HUDEP-2 (cell line): ENCODE data around the gene MDGA2.

Experiments used
- DNase-seq, 76 experiments: peaks; one replicate each; lab custom pipeline; 2025; ENCODE audit not compliant: unreplicated experiment in 76 of 76; lab: John Stamatoyannopoulos, UW

The MDGA2 gene

GRCh38 chr14:47509957-47510356 is 165.4 kb downstream of the MDGA2 start:
- no peak for DNase-seq

GRCh38 chr14:47507861-47508260 is 167.5 kb downstream of the MDGA2 start:
- DNase-seq, result no peak

GRCh38 chr14:47500369-47500768 is 175.0 kb downstream of the MDGA2 start:
- no peak for DNase-seq

- DNase-seq, result no peak
Measured at GRCh38 chr14:47490766-47491165, 184.6 kb downstream of the MDGA2 start.

GRCh38 chr14:47490353-47490752 is 185.1 kb downstream of the MDGA2 start:
- no peak for DNase-seq

GRCh38 chr14:47485421-47485820 is 190.0 kb downstream of the MDGA2 start:
- no peak for DNase-seq

GRCh38 chr14:47483449-47483848 is 192.0 kb downstream of the MDGA2 start:
- DNase-seq, result no peak

- no peak for DNase-seq
Measured at GRCh38 chr14:47471075-47471474, 204.3 kb downstream of the MDGA2 start.

GRCh38 chr14:47466916-47467315 is 208.5 kb downstream of the MDGA2 start:
- no peak for DNase-seq

- DNase-seq, result no peak
Measured at GRCh38 chr14:47454025-47454424, 221.4 kb downstream of the MDGA2 start.

GRCh38 chr14:47447076-47447475 is 228.3 kb downstream of the MDGA2 start:
- no peak for DNase-seq

GRCh38 chr14:47442211-47442610 is 233.2 kb downstream of the MDGA2 start:
- DNase-seq, result no peak

- no peak for DNase-seq
Measured at GRCh38 chr14:47439953-47440352, 235.5 kb downstream of the MDGA2 start.

GRCh38 chr14:47438650-47439140 is 236.7 kb downstream of the MDGA2 start:
- DNase-seq, result no peak

GRCh38 chr14:47435331-47435965 is 240.0 kb downstream of the MDGA2 start:
- no peak for DNase-seq

- DNase-seq, result no peak
Measured at GRCh38 chr14:47427629-47428028, 247.8 kb downstream of the MDGA2 start.

- no peak for DNase-seq
Measured at GRCh38 chr14:47425302-47425701, 250.1 kb downstream of the MDGA2 start.

GRCh38 chr14:47422191-47422590 is 253.2 kb downstream of the MDGA2 start:
- DNase-seq, result no peak

- no peak for DNase-seq
Measured at GRCh38 chr14:47411523-47411922, 263.9 kb downstream of the MDGA2 start.

GRCh38 chr14:47392326-47392725 is 283.1 kb downstream of the MDGA2 start:
- no peak for DNase-seq

- DNase-seq, result no peak
Measured at GRCh38 chr14:47390831-47391504, 284.4 kb downstream of the MDGA2 start.

GRCh38 chr14:47389535-47389934 is 285.9 kb downstream of the MDGA2 start:
- no peak for DNase-seq
